Stimulated activated naive CD4-positive, alpha-beta T cell treated with Interleukin-2 at 50 U/mL for 16 hours (primary cell): ENCODE measurements around the gene LYG1.
"Not testable (repeated sequence)": the region's sequence is repeated elsewhere in the genome, so short reads cannot be mapped to it uniquely, and the experiment has no call there.

ENCODE experiments used
- DNase-seq: peaks from one replicate; lab custom pipeline; 2025; lab: John Stamatoyannopoulos, UW

Gene LYG1

GRCh38 chr2:99301097-99301496 is at the start of gene LYG1:
Gene LYG1, minus strand, starts transcription at chr2:99301197. Its CDS starts 5,527 bp downstream, at chr2:99295670.
- DNase-seq, result not testable (repeated sequence)

- no peak for DNase-seq
These were observed 49.2 kb upstream of the LYG1 start for GRCh38 chr2:99350194-99350593.

- DNase-seq, result no peak
These were observed 47.2 kb upstream of the LYG1 start for GRCh38 chr2:99348173-99348572.

GRCh38 chr2:99346218-99346617 is 45.2 kb upstream of the LYG1 start:
- DNase-seq, result no peak

GRCh38 chr2:99345446-99345845 is 44.4 kb upstream of the LYG1 start:
- DNase-seq, result not testable (repeated sequence)

- DNase-seq, result no peak
These were observed 41.5 kb upstream of the LYG1 start for GRCh38 chr2:99342536-99342935.

GRCh38 chr2:99340669-99341236 is 39.8 kb upstream of the LYG1 start:
- no peak for DNase-seq

GRCh38 chr2:99338029-99338585 is 37.1 kb upstream of the LYG1 start:
- no peak for DNase-seq

- DNase-seq, result peak; percentile 94
These were observed 36.4 kb upstream of the LYG1 start, which contains the start of gene EIF5B for GRCh38 chr2:99337113-99338028. Gene EIF5B, plus strand, starts transcription at chr2:99337389. Its CDS starts 166 bp downstream, at chr2:99337555.

GRCh38 chr2:99336804-99337112 is 35.8 kb upstream of the LYG1 start:
- DNase-seq, result no peak

GRCh38 chr2:99335911-99336803 is 35.2 kb upstream of the LYG1 start, which contains the start of gene TXNDC9:
Gene TXNDC9, minus strand, starts transcription at chr2:99336333. Its CDS starts 3,123 bp downstream, at chr2:99333210.
- DNase-seq, result peak; percentile 98

GRCh38 chr2:99325384-99325783 is 24.4 kb upstream of the LYG1 start:
- DNase-seq, result no peak

- DNase-seq, result not testable (repeated sequence)
These were observed 16.8 kb upstream of the LYG1 start for GRCh38 chr2:99317873-99318200.

GRCh38 chr2:99317161-99317872 is 16.3 kb upstream of the LYG1 start:
- no peak for DNase-seq

- no peak for DNase-seq
These were observed 1.4 kb downstream of the LYG1 start for GRCh38 chr2:99299580-99299979.

GRCh38 chr2:99297994-99298393 is 3.0 kb downstream of the LYG1 start:
- no peak for DNase-seq

GRCh38 chr2:99285526-99285925 is 15.5 kb downstream of the LYG1 start:
- DNase-seq, result no peak

- DNase-seq, result no peak
These were observed 20.9 kb downstream of the LYG1 start for GRCh38 chr2:99279969-99280695.

GRCh38 chr2:99278793-99279291 is 22.2 kb downstream of the LYG1 start:
- no peak for DNase-seq

GRCh38 chr2:99278195-99278765 is 22.7 kb downstream of the LYG1 start:
- not testable (repeated sequence) for DNase-seq
